Endothelial cell of umbilical vein (primary cell): Measurements from ENCODE around the gene PLK1. TPM values are rescaled to one million over a fixed set of nuclear protein-coding genes. Genes with fewer than 3 reads are reported as not detected.

Experiments
- BruUV-seq: library from RNA; stranded (reverse); fragments of 400-500 nt; replicated peaks from 2 replicates; lab custom pipeline; 2021; lab: Mats Ljungman, UMichigan
- CTCF ChIA-PET: fragments of 300-600, 350-600 bp; sonication (Branson Sonifier 250); formaldehyde crosslinking; loops from one replicate; lab custom pipeline; 2021; ENCODE audit warnings: antibody characterized with exemption, inconsistent platforms; lab: Charles Lee
- POLR2A ChIA-PET: fragments of 300-600, 350-600 bp; sonication (Branson Sonifier 250); formaldehyde crosslinking; loops from one replicate; lab custom pipeline; 2021; ENCODE audit warnings: antibody characterized with exemption, inconsistent platforms; lab: Charles Lee
- DNase-seq: peaks from one replicate; pipeline ENCODE4 v3.0.0-alpha.2; 2011; ENCODE audit warnings: low read depth, low spot score
- FAIRE-seq: peaks from 2 replicates; lab custom pipeline; 2011; peaks lifted over from hg19 to GRCh38; lab: Jason Lieb, UNC
- H2AFZ ChIP-seq: 2 replicates; pipeline ENCODE4 v1.6.0; 2012; ENCODE audit warnings: low read depth, low read length, control low read depth, inconsistent platforms
- H3K27ac ChIP-seq: 2 replicates; pipeline ENCODE4 v1.5.1; 2011; ENCODE audit warnings: low read depth, mild to moderate bottlenecking, control low read depth, low read length, moderate library complexity; ENCODE audit not compliant: insufficient read depth
- H3K27me3 ChIP-seq, 2 experiments: 2 replicates each; pipeline versions ENCODE4 v1.6.0 to v1.6.1; 2011; ENCODE audit warnings: low read length in 2 of 2, mixed read lengths in 1 of 2; ENCODE audit not compliant: control insufficient read depth in 2 of 2, insufficient read depth in 2 of 2
- H3K36me3 ChIP-seq, 2 experiments: 2 replicates in 1 of 2; 3 replicates in 1 of 2; pipeline ENCODE4 v1.5.1; 2011; ENCODE audit warnings: low read length in 2 of 2, mild to moderate bottlenecking in 1 of 2, moderate library complexity in 1 of 2; ENCODE audit not compliant: control insufficient read depth in 2 of 2, insufficient read depth in 2 of 2; ENCODE audit errors: extremely low read depth in 1 of 2
- H3K4me1 ChIP-seq: 3 replicates; pipeline ENCODE4 v1.5.1; 2011; ENCODE audit warnings: mild to moderate bottlenecking, low read length; ENCODE audit not compliant: control insufficient read depth, insufficient read depth; ENCODE audit errors: extremely low read depth
- H3K4me2 ChIP-seq: 2 replicates; pipeline ENCODE4 v1.6.1; 2011; ENCODE audit warnings: low read length, control low read depth, mixed read lengths; ENCODE audit not compliant: insufficient read depth
- H3K4me3 ChIP-seq, 3 experiments: fragments of 200-600 bp in 1 of 3; sonication (generic), shearing (Covaris generic) in 1 of 3; replicated peaks in 1 of 3; 2 replicates each; pipeline ENCODE4 v1.5.1; 2011 to 2016; ENCODE audit warnings: control low read depth in 3 of 3, low read length in 3 of 3, mild to moderate bottlenecking in 2 of 3, inconsistent platforms in 1 of 3, low read depth in 1 of 3, moderate library complexity in 1 of 3; ENCODE audit not compliant: insufficient read depth in 1 of 3
- H3K79me2 ChIP-seq: 2 replicates; pipeline ENCODE4 v1.6.0; 2012; ENCODE audit warnings: low read length, inconsistent platforms; ENCODE audit not compliant: control insufficient read depth, insufficient read depth
- H3K9ac ChIP-seq: replicated peaks from 2 replicates; pipeline ENCODE3; 2011; ENCODE audit warnings: low read length, control low read depth; ENCODE audit not compliant: insufficient read depth; ENCODE audit errors: extremely low read depth
- H3K9me1 ChIP-seq: replicated peaks from 3 replicates; pipeline ENCODE4 v1.6.0; 2011; ENCODE audit warnings: mild to moderate bottlenecking, low read length; ENCODE audit not compliant: control insufficient read depth, insufficient read depth; ENCODE audit errors: extremely low read depth
- H3K9me3 ChIP-seq: replicated peaks from 2 replicates; pipeline ENCODE4 v1.5.1; 2012; ENCODE audit warnings: low read length, inconsistent platforms; ENCODE audit not compliant: control insufficient read depth, insufficient read depth
- H4K20me1 ChIP-seq: replicated peaks from 2 replicates; pipeline ENCODE3; 2011; ENCODE audit warnings: mild to moderate bottlenecking, low read length; ENCODE audit not compliant: control insufficient read depth, insufficient read depth; ENCODE audit errors: extremely low read depth
- EZH2 ChIP-seq: IDR thresholded peaks from 2 replicates; pipeline ENCODE4 v1.6.1; 2012; ENCODE audit warnings: borderline replicate concordance, low read depth, mild to moderate bottlenecking, moderate library complexity, low read length, inconsistent platforms; ENCODE audit not compliant: severe bottlenecking
- FOS ChIP-seq: IDR thresholded peaks from 2 replicates; pipeline ENCODE4 v1.6.1; 2011; ENCODE audit warnings: mild to moderate bottlenecking, low read length, moderate library complexity, borderline replicate concordance; ENCODE audit not compliant: insufficient read depth
- GATA2 ChIP-seq: IDR thresholded peaks from 2 replicates; pipeline ENCODE4 v1.7.0; 2011; ENCODE audit warnings: low read depth, mild to moderate bottlenecking, moderate library complexity, mixed read lengths, low read length; ENCODE audit not compliant: insufficient read length, insufficient read depth
- JUN ChIP-seq: IDR thresholded peaks from 2 replicates; pipeline ENCODE4 v1.6.1; 2011; ENCODE audit warnings: borderline replicate concordance, low read depth; ENCODE audit not compliant: insufficient read length, insufficient read depth
- MYC ChIP-seq: IDR thresholded peaks from one replicate; pipeline ENCODE4 v1.6.1; 2011; ENCODE audit warnings: mild to moderate bottlenecking, low read depth, low read length
- POLR2A ChIP-seq: IDR thresholded peaks from 2 replicates; pipeline ENCODE4 v1.6.1; 2012; ENCODE audit warnings: low read depth, mild to moderate bottlenecking, control low read depth, low read length
- POLR2AphosphoS5 ChIP-seq: IDR thresholded peaks from 2 replicates; pipeline ENCODE4 v1.6.1; 2012; ENCODE audit warnings: low read depth, mild to moderate bottlenecking, control low read depth, low read length, moderate library complexity; ENCODE audit not compliant: insufficient read depth
- dilution Hi-C: fragments of 300-500 bp; cut with MboI; formaldehyde crosslinking; loops from one replicate; pipeline ENCODE4 v1.15.0; 2019; ENCODE audit warnings: low sequenced_read_pairs; ENCODE audit not compliant: extremely low pct_ligation_motif_present
- intact Hi-C: fragments of 100-400 bp; cut with micrococcal nuclease; formaldehyde crosslinking; loops from one replicate; pipeline ENCODE4 v1.10.0; 2022
- polyA plus RNA-seq, 4 experiments: library from polyadenylated mRNA; depleted of rRNA in 3 of 4; stranded (reverse) in 3 of 4; unstranded in 1 of 4; fragments of >200 nt; gene quantifications; 2 replicates each; pipeline versions ENCODE4 v1.2.1 to v1.2.3, GENCODE V29; 2011 to 2012; ENCODE audit warnings: missing spikeins in 1 of 4
- total RNA-seq: library from RNA; stranded (reverse); gene quantifications from 2 replicates; pipeline ENCODE4 v1.2.3, GENCODE V29; 2021
- TF ChIP-seq, protein P1 (sequence below), 2 donors: IDR thresholded peaks; 1 replicate in 1 of 2; 2 replicates in 1 of 2; pipeline ENCODE4 v1.5.1; 2011; ENCODE audit warnings: low read length in 2 of 2, mild to moderate bottlenecking in 2 of 2, moderate library complexity in 2 of 2, control low read depth in 1 of 2, inconsistent platforms in 1 of 2, low read depth in 1 of 2; ENCODE audit not compliant: insufficient read depth in 1 of 2; ENCODE audit errors: extremely low read depth in 1 of 2
- TF ChIP-seq, protein P2 (sequence below): IDR thresholded peaks from 2 replicates; pipeline ENCODE4 v1.6.1; 2011; ENCODE audit not compliant: insufficient read depth, insufficient read length

PLK1 gene
- total and polyA plus RNA-seq, 2 donors (not counting 3 experiments of a cell fraction or from before 2014, with no cell fraction given), result 94.9 to 109 TPM

DNA sequence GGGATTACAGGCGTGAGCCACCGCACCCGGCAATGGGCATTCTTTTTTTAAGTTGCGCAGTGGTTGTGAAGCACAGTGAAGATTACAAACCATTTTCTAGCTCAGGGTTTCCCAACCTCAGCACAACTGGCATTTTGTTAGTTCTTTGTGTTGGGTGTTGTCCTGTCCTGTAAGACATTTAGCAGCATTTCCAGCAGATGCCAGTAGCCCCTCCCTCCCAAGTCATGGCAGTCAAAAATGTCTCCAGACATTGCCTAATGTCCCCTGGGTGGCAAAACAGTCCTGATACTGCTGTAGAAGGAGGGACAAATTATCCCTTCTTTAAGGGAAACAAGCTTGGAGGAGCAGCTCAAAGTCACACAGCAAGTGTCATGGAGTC is 15.6 kb downstream of the PLK1 start:
- no peak overlapping the region for H3K4me3 ChIP-seq
- no peaks in the 10 kb centered on the region for H3K27me3 ChIP-seq
- no peak overlapping the region for H3K9ac ChIP-seq
- H3K27ac ChIP-seq, result no peak overlapping the region
- intact Hi-C loops (no loop called here), dilution Hi-C loops (no loop called here)
- no peaks in the 10 kb centered on the region for H3K9me1 ChIP-seq
- peak overlapping the region; percentile 76 for H2AFZ ChIP-seq
- peaks cover 6 to 20% of the 10 kb centered on the region in 2 experiments for H3K36me3 ChIP-seq
- no peaks in the 10 kb centered on the region for H3K9me3 ChIP-seq
- no peaks in the 10 kb centered on the region for H3K79me2 ChIP-seq
- FAIRE-seq (no peak), DNase-seq (no peak)
- CTCF ChIA-PET, result interaction anchor here (1.0 to 1.7 kb wide), 5 partner anchors 11 to 316 kb away, joined by 3 to 7 read pairs (median 4); no protein-coding TSS in a partner anchor
- POLR2A ChIA-PET, result no interaction called here
- H3K4me1 ChIP-seq, result no peaks in the 10 kb centered on the region
- no TSS peak for BruUV-seq
- no peaks in the 10 kb centered on the region for H4K20me1 ChIP-seq
- H3K4me2 ChIP-seq, result no peak overlapping the region
- TF ChIP-seq, protein P1, sequence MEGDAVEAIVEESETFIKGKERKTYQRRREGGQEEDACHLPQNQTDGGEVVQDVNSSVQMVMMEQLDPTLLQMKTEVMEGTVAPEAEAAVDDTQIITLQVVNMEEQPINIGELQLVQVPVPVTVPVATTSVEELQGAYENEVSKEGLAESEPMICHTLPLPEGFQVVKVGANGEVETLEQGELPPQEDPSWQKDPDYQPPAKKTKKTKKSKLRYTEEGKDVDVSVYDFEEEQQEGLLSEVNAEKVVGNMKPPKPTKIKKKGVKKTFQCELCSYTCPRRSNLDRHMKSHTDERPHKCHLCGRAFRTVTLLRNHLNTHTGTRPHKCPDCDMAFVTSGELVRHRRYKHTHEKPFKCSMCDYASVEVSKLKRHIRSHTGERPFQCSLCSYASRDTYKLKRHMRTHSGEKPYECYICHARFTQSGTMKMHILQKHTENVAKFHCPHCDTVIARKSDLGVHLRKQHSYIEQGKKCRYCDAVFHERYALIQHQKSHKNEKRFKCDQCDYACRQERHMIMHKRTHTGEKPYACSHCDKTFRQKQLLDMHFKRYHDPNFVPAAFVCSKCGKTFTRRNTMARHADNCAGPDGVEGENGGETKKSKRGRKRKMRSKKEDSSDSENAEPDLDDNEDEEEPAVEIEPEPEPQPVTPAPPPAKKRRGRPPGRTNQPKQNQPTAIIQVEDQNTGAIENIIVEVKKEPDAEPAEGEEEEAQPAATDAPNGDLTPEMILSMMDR (IDR thresholded peaks at IDR 0.05; ENCODE audit: extremely low read depth in 1 of 2, insufficient read depth in 1 of 2, low read depth in 1 of 2, low read length in 2 of 2), result no peak
- TF ChIP-seq EZH2 (no peak), GATA2 (no peak), POLR2A (no peak), JUN (no peak), FOS (no peak), MYC (no peak), POLR2AphosphoS5 (no peak)
- TF ChIP-seq, protein P2, sequence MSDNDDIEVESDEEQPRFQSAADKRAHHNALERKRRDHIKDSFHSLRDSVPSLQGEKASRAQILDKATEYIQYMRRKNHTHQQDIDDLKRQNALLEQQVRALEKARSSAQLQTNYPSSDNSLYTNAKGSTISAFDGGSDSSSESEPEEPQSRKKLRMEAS, result no peak
